GM12872 (cell line): Measurements from ENCODE around the gene SMIM22.

ENCODE experiments used
- CTCF ChIP-seq: IDR thresholded peaks from 3 replicates; pipeline ENCODE4 v1.5.1; 2011; ENCODE audit warnings: low read depth, mild to moderate bottlenecking, low read length, moderate library complexity; ENCODE audit not compliant: insufficient read depth

SMIM22 gene

DNA sequence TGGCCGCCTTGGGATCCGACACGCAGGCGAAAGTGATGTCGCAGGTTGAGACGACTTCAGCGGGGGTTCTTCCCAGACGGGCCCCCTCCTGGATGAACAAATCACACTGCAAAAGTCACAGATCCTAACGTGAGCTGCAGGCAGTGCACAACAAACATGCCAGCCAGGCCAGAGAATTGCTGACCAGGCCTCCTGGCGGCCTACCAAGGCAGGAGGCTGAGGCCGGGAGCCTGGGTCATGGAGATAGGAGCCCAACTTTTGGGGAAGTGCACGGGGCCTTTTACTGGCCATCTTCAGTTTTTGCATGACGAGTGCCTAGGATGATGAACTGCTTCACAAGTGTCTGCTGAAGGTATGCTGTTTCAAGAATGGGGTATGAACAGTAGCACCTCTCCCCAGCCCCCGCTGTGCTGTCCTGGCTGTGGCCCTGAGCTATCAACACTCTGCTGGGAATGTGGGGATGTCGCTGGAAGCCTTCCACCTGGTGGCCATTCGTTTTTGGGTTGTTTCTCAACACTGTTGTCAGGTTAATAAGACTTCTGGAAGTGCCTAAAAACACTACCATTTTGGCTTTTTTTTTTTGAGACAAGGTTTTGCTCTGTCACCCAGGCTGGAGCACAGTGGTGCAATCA, 19.5 kb downstream of the SMIM22 start:
- TF ChIP-seq CTCF: no peak

GRCh38 chr16:4820652-4821051, 25.5 kb downstream of the SMIM22 start:
- no peak for TF ChIP-seq CTCF

DNA sequence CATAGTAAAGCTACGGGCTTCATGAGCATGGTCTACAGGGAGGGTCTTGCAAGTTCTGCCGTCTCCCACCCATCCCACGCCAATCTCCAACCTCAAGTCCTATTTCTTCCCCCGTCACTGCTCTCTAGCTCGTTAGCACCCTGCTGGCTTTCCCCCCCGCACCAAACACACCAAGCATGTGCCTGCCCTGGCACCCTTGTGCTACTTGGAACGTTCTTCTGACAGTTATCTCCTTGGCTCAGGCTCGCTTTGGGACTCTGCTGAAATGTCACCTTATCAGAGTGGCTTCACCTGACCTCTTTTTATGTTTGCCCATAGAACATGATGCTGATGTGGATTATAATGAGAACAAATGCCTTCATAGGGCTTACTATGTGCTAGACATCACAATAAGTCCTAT, 30.0 kb downstream of the SMIM22 start:
- no peak for TF ChIP-seq CTCF

DNA sequence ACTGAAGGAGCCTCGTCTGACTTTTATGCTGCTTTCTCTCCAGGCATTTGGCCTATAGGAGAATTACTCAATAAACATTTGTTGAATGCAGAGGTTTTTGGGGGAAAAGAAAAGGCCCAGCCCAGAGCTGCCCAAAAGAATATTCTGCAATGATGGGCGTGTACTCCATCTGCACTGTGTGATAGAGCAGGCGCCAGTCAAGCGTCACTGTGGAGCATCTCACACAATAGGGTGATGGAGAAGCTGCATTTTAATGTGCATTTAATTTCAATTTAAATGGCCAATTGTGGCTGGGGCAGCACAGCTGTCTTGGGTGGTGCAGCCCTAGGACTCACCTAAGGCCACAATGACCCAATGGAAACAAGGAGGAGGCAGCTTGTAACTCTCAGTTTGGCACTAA, 31.4 kb downstream of the SMIM22 start:
- no peak for TF ChIP-seq CTCF

DNA sequence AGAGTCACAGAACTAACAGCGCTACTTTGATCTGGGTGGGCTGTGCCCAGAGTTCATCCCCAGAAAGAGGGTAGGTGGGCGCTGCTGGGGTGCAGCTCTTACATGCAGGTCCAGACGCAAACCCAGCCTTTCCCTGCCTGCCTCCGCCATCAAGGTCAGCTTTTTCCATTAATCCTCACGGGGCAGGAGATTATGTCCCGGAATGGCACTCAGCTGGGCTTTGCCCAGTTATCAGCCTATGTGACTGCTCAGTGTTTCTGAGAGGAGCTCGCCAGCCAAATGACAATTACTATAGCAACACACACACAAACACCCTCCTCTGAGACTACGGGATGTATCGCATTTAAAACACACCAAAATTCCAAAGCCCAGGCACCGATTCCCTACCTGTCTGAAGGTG, 31.8 kb downstream of the SMIM22 start:
- no peak for TF ChIP-seq CTCF

GRCh38 chr16:4828567-4829321, 33.6 kb downstream of the SMIM22 start:
- no peak for TF ChIP-seq CTCF

DNA sequence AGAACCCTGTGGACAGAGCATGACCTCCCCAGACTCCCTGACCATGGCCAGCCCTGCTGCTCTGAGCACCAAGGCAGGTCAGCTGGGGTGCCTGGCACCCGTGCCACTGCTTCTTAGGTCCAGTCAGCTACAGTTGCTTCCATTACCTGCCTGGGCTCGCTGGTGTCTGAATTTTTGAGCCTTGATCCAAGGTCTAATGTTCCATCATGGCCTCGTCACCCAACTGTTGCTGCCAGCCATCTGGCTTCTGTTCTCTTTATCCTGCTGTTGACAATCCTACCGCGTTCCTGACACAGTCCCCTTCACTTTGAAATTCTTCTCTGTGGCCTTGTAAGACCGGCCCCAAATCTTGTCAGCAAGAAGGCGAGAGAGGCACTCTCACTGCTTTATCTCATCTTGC, 35.2 kb downstream of the SMIM22 start:
- TF ChIP-seq CTCF: no peak
